ENCODE results near the gene UCN2. TPM values are rescaled to one million over a fixed set of nuclear protein-coding genes. Genes with fewer than 3 reads are reported as not detected.

UCN2 gene
- polyA plus RNA-seq, 2 of the 4 experiments (the other 2 are of a cell fraction) = 4.0 to 15.9 TPM

DNA sequence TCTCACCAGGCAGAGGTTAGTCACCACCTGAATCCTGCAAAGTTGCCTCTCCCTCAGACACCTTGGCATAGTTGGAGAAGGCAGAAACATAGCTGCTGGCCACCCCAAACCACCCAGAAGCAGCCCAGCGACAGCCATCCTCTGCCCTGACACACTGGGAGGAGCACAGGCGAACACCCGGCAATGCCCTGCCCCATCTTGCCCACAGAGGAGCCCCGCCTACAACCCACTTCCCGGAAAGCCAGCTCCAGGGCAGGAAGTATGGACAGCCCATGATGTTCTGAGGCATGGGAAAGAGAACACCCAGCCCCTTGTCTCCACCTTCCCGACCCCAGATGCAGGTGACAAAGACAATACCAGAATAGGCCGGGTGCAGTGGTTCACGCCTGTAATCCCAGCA lies 47.0 kb downstream of the UCN2 start:
- TF ChIP-seq, protein P1, sequence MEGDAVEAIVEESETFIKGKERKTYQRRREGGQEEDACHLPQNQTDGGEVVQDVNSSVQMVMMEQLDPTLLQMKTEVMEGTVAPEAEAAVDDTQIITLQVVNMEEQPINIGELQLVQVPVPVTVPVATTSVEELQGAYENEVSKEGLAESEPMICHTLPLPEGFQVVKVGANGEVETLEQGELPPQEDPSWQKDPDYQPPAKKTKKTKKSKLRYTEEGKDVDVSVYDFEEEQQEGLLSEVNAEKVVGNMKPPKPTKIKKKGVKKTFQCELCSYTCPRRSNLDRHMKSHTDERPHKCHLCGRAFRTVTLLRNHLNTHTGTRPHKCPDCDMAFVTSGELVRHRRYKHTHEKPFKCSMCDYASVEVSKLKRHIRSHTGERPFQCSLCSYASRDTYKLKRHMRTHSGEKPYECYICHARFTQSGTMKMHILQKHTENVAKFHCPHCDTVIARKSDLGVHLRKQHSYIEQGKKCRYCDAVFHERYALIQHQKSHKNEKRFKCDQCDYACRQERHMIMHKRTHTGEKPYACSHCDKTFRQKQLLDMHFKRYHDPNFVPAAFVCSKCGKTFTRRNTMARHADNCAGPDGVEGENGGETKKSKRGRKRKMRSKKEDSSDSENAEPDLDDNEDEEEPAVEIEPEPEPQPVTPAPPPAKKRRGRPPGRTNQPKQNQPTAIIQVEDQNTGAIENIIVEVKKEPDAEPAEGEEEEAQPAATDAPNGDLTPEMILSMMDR (IDR thresholded peaks at IDR 0.05) = no peak
- no peaks in the 10 kb centered on the region for H3K4me1 ChIP-seq
- ATAC-seq (no peak), FAIRE-seq (no peak), DNase-seq (ENCODE audit: low read depth in 1 of 2, low spot score in 1 of 2) (no peak)
- H3K27ac ChIP-seq = no peak overlapping the region
- POLR2A ChIA-PET = no interaction called here
- H3K4me2 ChIP-seq = no peak overlapping the region
- no peaks in the 10 kb centered on the region for H3K9me3 ChIP-seq
- CTCF ChIA-PET = interaction anchor here (1.7 kb wide), 1 partner anchor 9 kb away, joined by 6 read pairs; no protein-coding TSS in a partner anchor
- H3K4me3 ChIP-seq = no peak overlapping the region
- WGBS (ENCODE audit: missing lambda C conversion rate) = 79% methylated on average over 6 of the region's 8 CpGs

DNA sequence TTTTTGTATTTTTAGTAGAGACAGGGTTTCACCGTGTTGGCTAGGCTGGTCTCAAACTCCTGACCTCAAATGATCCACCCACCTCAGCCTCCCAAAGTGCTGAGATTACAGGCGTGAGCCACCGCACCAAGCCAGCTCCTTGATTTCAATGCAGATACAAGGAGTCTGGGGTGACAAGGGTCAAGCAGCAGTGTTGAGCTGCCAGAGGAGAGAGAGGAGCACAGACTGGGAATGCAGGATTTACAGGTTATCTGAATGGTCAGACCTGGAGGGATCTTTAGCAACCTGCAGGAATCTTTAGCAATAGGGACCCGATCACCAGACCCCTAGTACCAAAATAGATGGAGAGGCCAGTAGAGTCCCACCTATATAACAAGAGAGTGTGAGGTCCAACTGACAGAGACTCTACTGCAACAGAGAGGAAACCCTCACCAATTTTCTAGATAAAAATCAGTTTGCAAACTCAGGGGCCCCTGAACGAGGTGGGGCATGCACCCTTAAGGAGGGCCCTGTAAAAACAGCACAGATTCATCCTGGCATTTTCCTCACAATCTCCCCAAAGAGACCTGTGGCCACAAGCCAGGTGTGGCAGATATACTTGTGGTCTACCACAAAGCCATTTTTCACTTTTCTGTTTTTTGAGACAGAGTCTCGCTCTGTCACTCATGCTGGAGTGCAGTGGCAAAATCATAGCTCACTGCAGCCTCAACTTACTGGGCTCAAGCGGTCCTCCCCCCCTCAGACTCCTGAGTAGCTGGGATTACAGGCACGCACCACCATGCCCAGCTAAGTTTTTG lies 49.0 kb downstream of the UCN2 start:
- 80% methylated on average over 6 of the region's 8 CpGs for WGBS (ENCODE audit: missing lambda C conversion rate)
- DNase-seq (ENCODE audit: low read depth in 1 of 2, low spot score in 1 of 2) = no peak
- ChIA-PET CTCF (interaction anchor here (1.3 kb wide), 1 partner anchor 42 kb away, joined by 3 read pairs; no protein-coding TSS in a partner anchor), POLR2A (no interaction called here)
- no peak overlapping the region for H3K27ac ChIP-seq
- no peak for FAIRE-seq
- ATAC-seq = no peak
- H3K4me2 ChIP-seq = no peak overlapping the region
- no peak overlapping the region for H3K4me3 ChIP-seq
- no peaks in the 10 kb centered on the region for H3K9me3 ChIP-seq
- TF ChIP-seq, protein P2, sequence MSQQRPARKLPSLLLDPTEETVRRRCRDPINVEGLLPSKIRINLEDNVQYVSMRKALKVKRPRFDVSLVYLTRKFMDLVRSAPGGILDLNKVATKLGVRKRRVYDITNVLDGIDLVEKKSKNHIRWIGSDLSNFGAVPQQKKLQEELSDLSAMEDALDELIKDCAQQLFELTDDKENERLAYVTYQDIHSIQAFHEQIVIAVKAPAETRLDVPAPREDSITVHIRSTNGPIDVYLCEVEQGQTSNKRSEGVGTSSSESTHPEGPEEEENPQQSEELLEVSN (IDR thresholded peaks at IDR 0.05; ENCODE audit: borderline replicate concordance, low read depth) = no peak
- TF ChIP-seq, protein P3, sequence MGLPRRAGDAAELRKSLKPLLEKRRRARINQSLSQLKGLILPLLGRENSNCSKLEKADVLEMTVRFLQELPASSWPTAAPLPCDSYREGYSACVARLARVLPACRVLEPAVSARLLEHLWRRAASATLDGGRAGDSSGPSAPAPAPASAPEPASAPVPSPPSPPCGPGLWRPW (IDR thresholded peaks at IDR 0.05) = no peak
- TF ChIP-seq CEBPB (IDR thresholded peaks at IDR 0.05) (no peak), BHLHE40 (IDR thresholded peaks at IDR 0.05; ENCODE audit: low read depth, low read length) (no peak), RCOR1 (IDR thresholded peaks at IDR 0.05; ENCODE audit: low read depth, low read length) (no peak), KDM1A (IDR thresholded peaks at IDR 0.05; ENCODE audit: low read depth) (no peak), ZC3H11A (IDR thresholded peaks at IDR 0.05) (no peak), RAD21 (conservative IDR thresholded peaks at IDR 0.05 in 1 of 2, IDR thresholded peaks at IDR 0.05 in 1 of 2) (no peak)
- TF ChIP-seq, protein P4, sequence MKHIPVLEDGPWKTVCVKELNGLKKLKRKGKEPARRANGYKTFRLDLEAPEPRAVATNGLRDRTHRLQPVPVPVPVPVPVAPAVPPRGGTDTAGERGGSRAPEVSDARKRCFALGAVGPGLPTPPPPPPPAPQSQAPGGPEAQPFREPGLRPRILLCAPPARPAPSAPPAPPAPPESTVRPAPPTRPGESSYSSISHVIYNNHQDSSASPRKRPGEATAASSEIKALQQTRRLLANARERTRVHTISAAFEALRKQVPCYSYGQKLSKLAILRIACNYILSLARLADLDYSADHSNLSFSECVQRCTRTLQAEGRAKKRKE (CRISPR knock-in tag; IDR thresholded peaks at IDR 0.05; ENCODE audit: low read depth) = no peak
- H3K4me1 ChIP-seq = no peaks in the 10 kb centered on the region

Small RNA genes within 50 kb of the gene (small RNA-seq; reads per million reads assigned to genes)
- 0 to 0.04 (median 0) reads per million in 6 experiments for gene MIR6823

Other genes starting within 250 kb of the UCN2 start
- gene SPINK8, start 230.1 kb downstream of the UCN2 start, polyA plus RNA-seq (2011; rRNA removed) = not detected in 2 replicates
- gene SPINK8, start 230.1 kb downstream of the UCN2 start, polyA plus RNA-seq (2017; fragmentation: RNase III; extraction: RNeasy Plus Mini Kit Qiagen cat#74134 plus additional on column Dnase treatment) = not detected in 3 replicates
- gene FBXW12, start 191.6 kb downstream of the UCN2 start, polyA plus RNA-seq (2011; rRNA removed) = not detected in 2 replicates
- not detected in 3 replicates for gene FBXW12, start 191.6 kb downstream of the UCN2 start, polyA plus RNA-seq (2017; fragmentation: RNase III; extraction: RNeasy Plus Mini Kit Qiagen cat#74134 plus additional on column Dnase treatment)
- gene PLXNB1, start 133.7 kb downstream of the UCN2 start, polyA plus RNA-seq (2011; rRNA removed) = 10.0 and 12.6 TPM in 2 replicates
- 16.7 to 20.9 TPM (median 20.5 TPM) in 3 replicates for gene PLXNB1, start 133.7 kb downstream of the UCN2 start, polyA plus RNA-seq (2017; fragmentation: RNase III; extraction: RNeasy Plus Mini Kit Qiagen cat#74134 plus additional on column Dnase treatment)
- 19.8 and 22.9 TPM in 2 replicates for gene CCDC51, start 123.7 kb downstream of the UCN2 start, polyA plus RNA-seq (2011; rRNA removed)
- 24.6 to 26.7 TPM (median 25.7 TPM) in 3 replicates for gene CCDC51, start 123.7 kb downstream of the UCN2 start, polyA plus RNA-seq (2017; fragmentation: RNase III; extraction: RNeasy Plus Mini Kit Qiagen cat#74134 plus additional on column Dnase treatment)
- gene TMA7, start 123.5 kb downstream of the UCN2 start, polyA plus RNA-seq (2011; rRNA removed) = 139 and 303 TPM in 2 replicates
- gene TMA7, start 123.5 kb downstream of the UCN2 start, polyA plus RNA-seq (2017; fragmentation: RNase III; extraction: RNeasy Plus Mini Kit Qiagen cat#74134 plus additional on column Dnase treatment) = 417 to 485 TPM (median 420 TPM) in 3 replicates
- 8.5 and 9.4 TPM in 2 replicates for gene ATRIP, start 117.0 kb downstream of the UCN2 start, polyA plus RNA-seq (2011; rRNA removed)
- gene ATRIP, start 117.0 kb downstream of the UCN2 start, polyA plus RNA-seq (2017; fragmentation: RNase III; extraction: RNeasy Plus Mini Kit Qiagen cat#74134 plus additional on column Dnase treatment) = 5.8 to 6.6 TPM (median 6.1 TPM) in 3 replicates
- gene SHISA5, start 59.6 kb downstream of the UCN2 start, polyA plus RNA-seq (2011; rRNA removed) = 94.3 and 104 TPM in 2 replicates
- gene SHISA5, start 59.6 kb downstream of the UCN2 start, polyA plus RNA-seq (2017; fragmentation: RNase III; extraction: RNeasy Plus Mini Kit Qiagen cat#74134 plus additional on column Dnase treatment) = 86.8 to 90.1 TPM (median 87.5 TPM) in 3 replicates
- 8.4 and 15.0 TPM in 2 replicates for gene PFKFB4, start 7.0 kb downstream of the UCN2 start, polyA plus RNA-seq (2011; rRNA removed)
- gene PFKFB4, start 7.0 kb downstream of the UCN2 start, polyA plus RNA-seq (2017; fragmentation: RNase III; extraction: RNeasy Plus Mini Kit Qiagen cat#74134 plus additional on column Dnase treatment) = 19.6 to 21.1 TPM (median 20.9 TPM) in 3 replicates
- gene COL7A1, start 31.5 kb upstream of the UCN2 start, polyA plus RNA-seq (2011; rRNA removed) = 36.5 and 63.0 TPM in 2 replicates
- gene COL7A1, start 31.5 kb upstream of the UCN2 start, polyA plus RNA-seq (2017; fragmentation: RNase III; extraction: RNeasy Plus Mini Kit Qiagen cat#74134 plus additional on column Dnase treatment) = 213 to 273 TPM (median 240 TPM) in 3 replicates
- gene UQCRC1, start 45.9 kb upstream of the UCN2 start, polyA plus RNA-seq (2011; rRNA removed) = 279 and 338 TPM in 2 replicates
- gene UQCRC1, start 45.9 kb upstream of the UCN2 start, polyA plus RNA-seq (2017; fragmentation: RNase III; extraction: RNeasy Plus Mini Kit Qiagen cat#74134 plus additional on column Dnase treatment) = 233 to 256 TPM (median 254 TPM) in 3 replicates
- gene TMEM89, start 58.0 kb upstream of the UCN2 start, polyA plus RNA-seq (2011; rRNA removed) = not detected in 2 replicates
- gene TMEM89, start 58.0 kb upstream of the UCN2 start, polyA plus RNA-seq (2017; fragmentation: RNase III; extraction: RNeasy Plus Mini Kit Qiagen cat#74134 plus additional on column Dnase treatment) = 0.21 TPM in 1 of 3 replicates, not detected in the others
- gene SLC26A6, start 71.7 kb upstream of the UCN2 start, polyA plus RNA-seq (2011; rRNA removed) = 12.5 and 12.7 TPM in 2 replicates
- gene SLC26A6, start 71.7 kb upstream of the UCN2 start, polyA plus RNA-seq (2017; fragmentation: RNase III; extraction: RNeasy Plus Mini Kit Qiagen cat#74134 plus additional on column Dnase treatment) = 20.0 to 25.5 TPM (median 23.2 TPM) in 3 replicates
- 2.2 and 3.2 TPM in 2 replicates for gene CELSR3, start 99.1 kb upstream of the UCN2 start, polyA plus RNA-seq (2011; rRNA removed)
- gene CELSR3, start 99.1 kb upstream of the UCN2 start, polyA plus RNA-seq (2017; fragmentation: RNase III; extraction: RNeasy Plus Mini Kit Qiagen cat#74134 plus additional on column Dnase treatment) = 4.6 to 5.2 TPM (median 4.8 TPM) in 3 replicates
- 10.2 and 13.6 TPM in 2 replicates for gene NCKIPSD, start 122.1 kb upstream of the UCN2 start, polyA plus RNA-seq (2011; rRNA removed)
- gene NCKIPSD, start 122.1 kb upstream of the UCN2 start, polyA plus RNA-seq (2017; fragmentation: RNase III; extraction: RNeasy Plus Mini Kit Qiagen cat#74134 plus additional on column Dnase treatment) = 10.8 to 13.2 TPM (median 10.9 TPM) in 3 replicates
- 78.4 and 81.3 TPM in 2 replicates for gene IP6K2, start 153.4 kb upstream of the UCN2 start, polyA plus RNA-seq (2011; rRNA removed)
- 55.6 to 67.1 TPM (median 61.9 TPM) in 3 replicates for gene IP6K2, start 153.4 kb upstream of the UCN2 start, polyA plus RNA-seq (2017; fragmentation: RNase III; extraction: RNeasy Plus Mini Kit Qiagen cat#74134 plus additional on column Dnase treatment)

Measured in A549 (cell line).